HG02970 (cell line): ENCODE measurements around the gene PPM1H.

Experiments
- ATAC-seq: cut with Tn5 transposase; IDR thresholded peaks from one replicate; pipeline ENCODE4 v1.9.1; 2021; ENCODE audit warnings: mild to moderate bottlenecking, moderate library complexity, moderate number of reproducible peaks; ENCODE audit not compliant: unreplicated experiment, low FRiP score

Gene PPM1H

GRCh38 chr12:62878211-62878610, 56.7 kb downstream of the PPM1H start:
- no peak for ATAC-seq

GRCh38 chr12:62876938-62877548, 57.9 kb downstream of the PPM1H start:
- ATAC-seq = no peak

GRCh38 chr12:62873826-62874448, 61.0 kb downstream of the PPM1H start:
- no peak for ATAC-seq

- no peak for ATAC-seq
Measured at GRCh38 chr12:62873116-62873825, 61.7 kb downstream of the PPM1H start.

- ATAC-seq = no peak
Measured at GRCh38 chr12:62868820-62869219, 66.1 kb downstream of the PPM1H start.

GRCh38 chr12:62866451-62867082, 68.4 kb downstream of the PPM1H start:
- ATAC-seq = no peak

- ATAC-seq = no peak
Measured at GRCh38 chr12:62865937-62866336, 69.0 kb downstream of the PPM1H start.

- ATAC-seq = no peak
Measured at GRCh38 chr12:62865065-62865464, 69.9 kb downstream of the PPM1H start.

GRCh38 chr12:62862259-62862881, 72.6 kb downstream of the PPM1H start:
- ATAC-seq = no peak

- no peak for ATAC-seq
Measured at GRCh38 chr12:62861586-62861985, 73.4 kb downstream of the PPM1H start.

- no peak for ATAC-seq
Measured at GRCh38 chr12:62860501-62861411, 74.2 kb downstream of the PPM1H start.

- no peak for ATAC-seq
Measured at GRCh38 chr12:62860020-62860419, 74.9 kb downstream of the PPM1H start.

GRCh38 chr12:62859321-62859737, 75.6 kb downstream of the PPM1H start:
- ATAC-seq = no peak

GRCh38 chr12:62856454-62856853, 78.5 kb downstream of the PPM1H start:
- ATAC-seq = no peak

- ATAC-seq = no peak
Measured at GRCh38 chr12:62854024-62854423, 80.9 kb downstream of the PPM1H start.

GRCh38 chr12:62849398-62849797, 85.6 kb downstream of the PPM1H start:
- no peak for ATAC-seq

- ATAC-seq = no peak
Measured at GRCh38 chr12:62848418-62848817, 86.5 kb downstream of the PPM1H start.

GRCh38 chr12:62847709-62848108, 87.2 kb downstream of the PPM1H start:
- ATAC-seq = no peak

GRCh38 chr12:62846491-62846890, 88.5 kb downstream of the PPM1H start:
- no peak for ATAC-seq

- ATAC-seq = no peak
Measured at GRCh38 chr12:62844915-62845314, 90.0 kb downstream of the PPM1H start.
